ENCODE results near the gene SMIM27.

GRCh38 chr9:32570262-32570661 lies 18.1 kb downstream of the SMIM27 start:
- TF ChIP-seq POLR2AphosphoS5 (IDR thresholded peaks at IDR 0.05; ENCODE audit: low read depth, low read length) (no peak), POLR2A (IDR thresholded peaks at IDR 0.05; ENCODE audit: borderline replicate concordance, extremely low read depth, insufficient read depth, insufficient read length) (no peak), RAD21 (IDR thresholded peaks at IDR 0.05; ENCODE audit: low read depth) (no peak), MAX (IDR thresholded peaks at IDR 0.05) (no peak), YY1 (IDR thresholded peaks at IDR 0.05; ENCODE audit: extremely low read depth, insufficient replicate concordance, low read depth, low read length) (no peak), SRF (IDR thresholded peaks at IDR 0.05; ENCODE audit: low read depth) (no peak)
